Measurements from ENCODE around the gene KRT86.
A peak's percentile ranks its signal among the peaks of the same experiment; 100 is the strongest.
"Not testable (repeated sequence)": the region's sequence is repeated elsewhere in the genome, so short reads cannot be mapped to it uniquely, and the experiment has no call there.

KRT86 gene

DNA sequence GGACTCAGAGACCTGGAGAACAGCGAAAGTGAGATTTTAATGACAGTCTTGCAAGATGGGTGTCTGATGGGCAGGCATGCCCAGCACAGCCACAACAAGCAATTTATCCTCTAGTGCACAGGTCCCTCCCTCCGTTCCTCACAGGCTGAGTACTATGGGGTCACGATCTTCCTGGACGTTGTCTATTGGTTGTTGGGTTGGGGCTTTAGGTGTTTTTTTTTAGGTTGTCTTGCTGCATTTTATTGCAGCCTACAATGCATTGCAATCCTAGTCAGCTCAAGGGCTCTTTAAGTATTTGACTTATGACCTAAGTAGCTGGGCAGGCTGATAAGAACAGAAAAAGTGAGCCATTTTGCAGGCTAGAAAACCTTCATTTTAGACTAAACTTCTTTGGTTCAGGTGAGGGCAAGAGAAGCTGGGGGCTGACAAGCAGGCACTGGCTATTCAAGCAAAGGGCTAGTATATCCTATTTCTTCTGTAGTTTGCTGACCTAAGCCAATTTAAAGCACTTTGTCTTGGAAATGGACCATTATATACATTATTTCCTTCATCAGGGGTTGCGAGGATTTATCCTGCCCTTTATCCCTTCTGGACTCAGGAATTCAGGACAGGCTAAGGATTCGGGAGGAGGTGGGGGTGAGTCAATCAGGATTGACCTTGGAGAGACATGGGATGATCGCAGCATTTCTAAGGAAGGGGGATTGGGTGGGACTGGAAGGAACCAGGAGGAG is 35.4 kb upstream of the KRT86 start:
- DNase-seq, result no peak

GRCh38 chr12:52239767-52240166 is 34.7 kb upstream of the KRT86 start:
- DNase-seq, result no peak

GRCh38 chr12:52240247-52240646 is 34.2 kb upstream of the KRT86 start:
- not testable (repeated sequence) for DNase-seq

- DNase-seq, result no peak
Observed at GRCh38 chr12:52241205-52241842, 33.1 kb upstream of the KRT86 start.

- DNase-seq, result no peak
Observed at GRCh38 chr12:52242442-52243258, 31.8 kb upstream of the KRT86 start.

- DNase-seq, result no peak
Observed at GRCh38 chr12:52243259-52243855, 31.1 kb upstream of the KRT86 start.

GRCh38 chr12:52243856-52244614 is 30.4 kb upstream of the KRT86 start:
- peak; percentile 22 for DNase-seq

- DNase-seq, result no peak
Observed at GRCh38 chr12:52244615-52244994, 29.8 kb upstream of the KRT86 start.

DNA sequence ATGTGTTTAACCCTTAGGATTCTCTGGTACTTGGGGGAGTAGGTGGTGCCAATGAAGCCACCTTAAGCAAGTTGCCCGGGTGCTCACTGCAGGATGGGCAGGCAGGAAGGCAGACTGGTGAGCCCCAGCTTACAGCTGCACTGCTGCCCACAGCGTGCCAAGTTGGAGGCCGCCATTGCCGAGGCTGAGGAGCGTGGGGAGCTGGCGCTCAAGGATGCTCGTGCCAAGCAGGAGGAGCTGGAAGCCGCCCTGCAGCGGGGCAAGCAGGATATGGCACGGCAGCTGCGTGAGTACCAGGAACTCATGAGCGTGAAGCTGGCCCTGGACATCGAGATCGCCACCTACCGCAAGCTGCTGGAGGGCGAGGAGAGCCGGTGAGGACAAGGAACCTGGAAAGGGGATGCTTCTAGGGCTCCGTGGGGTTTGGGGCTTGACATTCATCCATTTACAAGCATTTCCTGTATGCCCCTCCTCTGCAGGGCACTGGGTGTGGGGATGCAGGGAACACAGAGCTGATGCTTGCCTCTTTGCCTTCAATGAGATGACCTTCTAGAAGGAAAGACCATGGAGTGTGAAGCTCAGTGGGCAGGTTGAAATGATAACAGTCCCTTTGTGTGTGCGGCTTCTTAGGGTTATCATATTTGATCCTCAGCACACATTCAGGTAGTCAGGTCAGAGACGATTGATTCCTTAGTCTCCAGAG is 29.0 kb upstream of the KRT86 start:
- no peak for DNase-seq

DNA sequence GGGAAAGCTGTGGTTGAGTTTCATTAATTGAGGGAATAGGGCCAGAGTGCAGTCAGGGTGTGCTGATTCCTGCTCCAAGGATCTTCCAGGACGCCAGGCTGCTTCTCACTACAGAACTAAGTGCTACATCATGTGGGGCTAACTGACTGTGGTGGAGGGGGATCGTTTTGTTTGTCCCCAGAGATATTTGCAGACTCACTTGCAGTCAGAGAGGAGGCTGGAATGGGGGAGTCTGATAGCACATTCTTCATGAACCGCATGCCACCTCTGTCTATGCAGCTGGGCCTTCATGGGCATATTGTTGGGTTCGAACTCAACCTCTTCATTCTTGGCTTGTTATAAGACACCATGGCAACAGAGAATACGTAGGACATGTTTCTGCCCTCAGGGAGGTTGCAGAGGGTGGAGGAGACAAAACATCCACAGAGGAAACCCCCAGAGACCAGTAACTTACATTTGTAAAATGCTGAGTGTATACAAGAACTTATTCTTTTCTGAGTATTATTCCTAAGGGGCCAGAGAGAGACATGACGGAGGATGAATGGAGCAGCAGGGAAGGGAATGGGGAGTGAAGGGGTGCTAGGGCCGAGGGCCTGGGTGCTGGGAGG is 28.4 kb upstream of the KRT86 start:
- DNase-seq, result no peak

- no peak for DNase-seq
Observed at GRCh38 chr12:52246720-52247621, 27.5 kb upstream of the KRT86 start.

DNA sequence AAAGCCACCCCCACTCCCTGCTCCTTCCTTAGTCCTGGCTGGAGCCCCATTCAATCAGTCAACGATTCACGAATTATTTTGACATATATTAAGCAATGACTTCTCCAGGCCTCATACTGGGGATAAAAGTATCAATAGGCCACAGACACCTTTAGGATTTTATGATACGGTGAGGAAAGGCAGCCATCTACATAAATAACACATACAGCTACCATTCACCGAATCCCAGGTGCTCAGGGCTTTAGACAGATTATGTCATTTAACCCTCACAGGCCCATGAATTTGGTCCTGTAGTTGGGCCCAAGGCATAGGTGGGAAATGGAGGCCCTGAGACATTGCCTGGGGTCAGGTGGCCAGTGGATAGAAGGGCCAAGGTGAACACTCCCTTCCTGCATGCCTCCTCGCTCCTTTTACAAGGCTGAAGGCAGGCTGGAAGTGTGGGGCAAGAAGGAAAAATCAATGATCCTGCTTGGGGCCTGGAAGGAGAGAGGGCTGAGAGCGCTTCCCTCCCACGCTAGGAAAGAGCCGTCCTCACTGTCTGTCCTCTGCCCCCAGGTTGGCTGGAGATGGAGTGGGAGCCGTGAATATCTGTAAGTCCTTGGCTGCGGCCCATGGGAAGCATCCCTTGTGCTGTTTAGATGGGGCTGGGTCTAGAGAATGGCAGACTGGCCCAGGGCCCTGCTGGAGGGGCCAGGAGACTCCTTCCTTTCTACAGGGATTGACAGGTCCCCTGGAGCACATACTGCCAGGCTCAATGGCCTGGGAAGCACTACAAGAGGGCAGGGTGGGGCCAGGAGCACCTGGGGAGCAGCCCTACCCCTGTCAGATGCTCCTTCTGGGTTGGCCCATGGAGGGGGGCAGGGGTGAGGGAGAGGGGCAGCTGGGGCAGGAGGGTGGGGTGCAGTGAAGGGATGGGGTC is 26.6 kb upstream of the KRT86 start:
- no peak for DNase-seq

DNA sequence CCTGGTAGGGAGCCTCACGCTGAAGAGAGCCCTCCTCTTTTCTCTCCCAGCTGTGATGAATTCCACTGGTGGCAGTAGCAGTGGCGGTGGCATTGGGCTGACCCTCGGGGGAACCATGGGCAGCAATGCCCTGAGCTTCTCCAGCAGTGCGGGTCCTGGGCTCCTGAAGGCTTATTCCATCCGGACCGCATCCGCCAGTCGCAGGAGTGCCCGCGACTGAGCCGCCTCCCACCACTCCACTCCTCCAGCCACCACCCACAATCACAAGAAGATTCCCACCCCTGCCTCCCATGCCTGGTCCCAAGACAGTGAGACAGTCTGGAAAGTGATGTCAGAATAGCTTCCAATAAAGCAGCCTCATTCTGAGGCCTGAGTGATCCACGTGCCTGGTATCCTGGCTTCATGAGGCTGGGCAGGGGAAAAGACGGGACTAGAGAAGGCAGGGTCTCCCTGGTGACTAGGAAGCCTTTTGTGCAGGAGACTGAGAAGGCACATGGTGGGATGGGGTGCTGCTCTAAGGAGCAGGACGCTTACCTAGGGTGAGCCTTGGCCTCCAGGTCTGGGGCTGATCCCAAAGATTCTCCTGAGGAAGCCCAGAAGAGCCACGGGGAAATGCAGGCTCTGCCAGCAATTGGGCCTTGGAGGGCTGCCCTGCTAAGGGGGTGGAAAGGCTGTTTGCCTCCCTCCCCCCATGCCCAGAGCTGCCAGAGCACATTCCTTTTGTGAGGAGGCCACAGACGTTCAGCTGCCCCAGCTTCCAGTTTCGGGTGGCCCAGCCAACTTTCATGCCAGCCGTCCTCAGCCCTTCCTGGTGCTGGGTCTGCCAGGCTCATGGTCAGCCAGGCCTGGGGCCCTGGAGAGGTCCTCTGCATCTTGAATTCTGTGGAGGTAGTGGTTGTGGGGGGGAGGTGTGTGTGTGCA is 25.6 kb upstream of the KRT86 start:
- DNase-seq, result no peak

DNA sequence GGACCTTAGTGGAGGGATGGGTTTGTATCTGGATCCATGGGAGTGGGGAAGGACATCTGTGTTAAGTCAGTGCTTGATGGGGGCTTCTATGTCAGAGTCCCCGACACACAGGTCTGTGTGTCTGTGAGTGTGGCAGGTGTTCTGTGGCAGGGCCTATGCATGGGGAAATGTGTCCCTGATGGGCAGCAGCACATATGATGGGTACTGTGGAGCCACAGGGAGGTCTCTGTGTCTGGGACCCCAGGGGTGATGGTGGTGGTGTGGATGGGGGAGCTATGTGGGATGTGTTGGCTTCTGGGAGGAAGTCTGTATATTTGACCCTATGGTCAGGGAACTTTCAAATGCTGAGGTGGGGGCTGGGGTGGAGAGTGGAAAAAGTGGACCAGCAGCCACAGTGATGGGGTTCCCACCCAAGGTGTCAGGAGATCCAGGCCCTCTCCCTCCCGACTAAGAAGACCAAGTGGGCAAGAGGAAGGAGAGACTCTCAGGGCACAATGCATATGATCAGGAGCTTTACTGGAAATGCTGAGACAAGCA is 24.9 kb upstream of the KRT86 start:
- no peak for DNase-seq

GRCh38 chr12:52250048-52250990 is 24.1 kb upstream of the KRT86 start:
- no peak for DNase-seq

- DNase-seq, result no peak
Observed at GRCh38 chr12:52251367-52252051, 22.9 kb upstream of the KRT86 start.
